ENCODE data around the gene RPS15A. TPM values are rescaled to one million over a fixed set of nuclear protein-coding genes. Genes with fewer than 3 reads are reported as not detected.
A peak's percentile ranks its signal among the peaks of the same experiment; 100 is the strongest.
"Not testable (repeated sequence)": the region's sequence is repeated elsewhere in the genome, so short reads cannot be mapped to it uniquely, and the experiment has no call there.

RPS15A gene
- total RNA-seq, 2 donors from 2014 or later, result 1,367 to 1,664 TPM

- Histone ChIP-seq H3K4me3 (ENCODE audit: low read length) (no peak overlapping the region), H3K36me3 (ENCODE audit: control insufficient read depth, insufficient read depth, low read length) (peaks cover 61% of the 10 kb centered on the region), H3K27me3 (ENCODE audit: control insufficient read depth, insufficient read depth, low read length, poor library complexity, severe bottlenecking) (no peaks in the 10 kb centered on the region), H3K9me3 (ENCODE audit: control insufficient read depth, low read length) (no peaks in the 10 kb centered on the region), H3K4me1 (ENCODE audit: control insufficient read depth, insufficient read depth, low read length) (peaks cover 5% of the 10 kb centered on the region), H3K9ac (ENCODE audit: extremely low read depth, low read length, poor library complexity, severe bottlenecking) (no peak overlapping the region), H3K27ac (ENCODE audit: low read depth, low read length) (no peak overlapping the region)
- peaks cover 34% of the 10 kb centered on the region for H3K4me1 Mint-ChIP-seq
- peaks cover 60% of the 10 kb centered on the region for H3K36me3 Mint-ChIP-seq (ENCODE audit: low read depth)
- TF ChIP-seq CTCF (conservative IDR thresholded peaks at IDR 0.05), result no peak
- 93 to 94% methylated on average over 14 to 17 of the region's 17 CpGs for WGBS, 2 experiments (ENCODE audit: insufficient coverage in 1 of 2, insufficient read length in 1 of 2)
- no peaks in the 10 kb centered on the region for H3K27me3 Mint-ChIP-seq (ENCODE audit: insufficient read depth)
- no peaks in the 10 kb centered on the region for H3K9me3 Mint-ChIP-seq
- no peak for DNase-seq
- H3K27ac Mint-ChIP-seq, result peak overlapping the region; percentile 75
- H3K4me3 Mint-ChIP-seq, result no peak overlapping the region
Measured at GRCh38 chr16:18783430-18784341, 6.4 kb downstream of the RPS15A start.

GRCh38 chr16:18782697-18783429, 7.3 kb downstream of the RPS15A start:
- Histone ChIP-seq H3K9ac (ENCODE audit: extremely low read depth, low read length, poor library complexity, severe bottlenecking) (no peak overlapping the region), H3K27ac (ENCODE audit: low read depth, low read length) (no peak overlapping the region), H3K27me3 (ENCODE audit: control insufficient read depth, insufficient read depth, low read length, poor library complexity, severe bottlenecking) (no peaks in the 10 kb centered on the region), H3K4me1 (ENCODE audit: control insufficient read depth, insufficient read depth, low read length) (peaks cover 5% of the 10 kb centered on the region), H3K9me3 (ENCODE audit: control insufficient read depth, low read length) (no peaks in the 10 kb centered on the region), H3K36me3 (ENCODE audit: control insufficient read depth, insufficient read depth, low read length) (peaks cover 53% of the 10 kb centered on the region), H3K4me3 (ENCODE audit: low read length) (no peak overlapping the region)
- no peak for DNase-seq
- Mint-ChIP-seq H3K27ac (peak overlapping the region; percentile 75), H3K4me1 (peaks cover 26% of the 10 kb centered on the region), H3K9me3 (no peaks in the 10 kb centered on the region), H3K4me3 (no peak overlapping the region), H3K27me3 (ENCODE audit: insufficient read depth) (no peaks in the 10 kb centered on the region), H3K36me3 (ENCODE audit: low read depth) (peaks cover 52% of the 10 kb centered on the region)
- TF ChIP-seq CTCF (conservative IDR thresholded peaks at IDR 0.05), result no peak
- 97% methylated on average over 7 of the region's 8 CpGs; no CpG with 5 or more reads in 1 of the 2 experiments for WGBS, 2 experiments (ENCODE audit: insufficient coverage in 1 of 2, insufficient read length in 1 of 2)

GRCh38 chr16:18781232-18781631, 8.9 kb downstream of the RPS15A start:
- not testable (repeated sequence) for H3K27ac ChIP-seq (ENCODE audit: low read depth, low read length); H3K4me3 Mint-ChIP-seq; DNase-seq; H3K9ac ChIP-seq (ENCODE audit: extremely low read depth, low read length, poor library complexity, severe bottlenecking); H3K27me3 Mint-ChIP-seq (ENCODE audit: insufficient read depth); H3K4me3 ChIP-seq (ENCODE audit: low read length); H3K9me3 ChIP-seq (ENCODE audit: control insufficient read depth, low read length); H3K9me3 Mint-ChIP-seq; H3K27me3 ChIP-seq (ENCODE audit: control insufficient read depth, insufficient read depth, low read length, poor library complexity, severe bottlenecking); H3K27ac Mint-ChIP-seq; H3K4me1 ChIP-seq (ENCODE audit: control insufficient read depth, insufficient read depth, low read length)
- peaks cover 38% of the 10 kb centered on the region for H3K36me3 ChIP-seq (ENCODE audit: control insufficient read depth, insufficient read depth, low read length)
- peaks cover 15% of the 10 kb centered on the region for H3K4me1 Mint-ChIP-seq
- peaks cover 37% of the 10 kb centered on the region for H3K36me3 Mint-ChIP-seq (ENCODE audit: low read depth)
- no CpG with 5 or more reads among the region's 6 CpGs for WGBS, 2 experiments (ENCODE audit: insufficient coverage in 1 of 2, insufficient read length in 1 of 2)

- H3K27ac Mint-ChIP-seq; H3K4me3 ChIP-seq (ENCODE audit: low read length); H3K9ac ChIP-seq (ENCODE audit: extremely low read depth, low read length, poor library complexity, severe bottlenecking); DNase-seq; H3K4me3 Mint-ChIP-seq; H3K4me1 ChIP-seq (ENCODE audit: control insufficient read depth, insufficient read depth, low read length); H3K27me3 Mint-ChIP-seq (ENCODE audit: insufficient read depth); H3K9me3 Mint-ChIP-seq; H3K9me3 ChIP-seq (ENCODE audit: control insufficient read depth, low read length); H3K27ac ChIP-seq (ENCODE audit: low read depth, low read length); H3K27me3 ChIP-seq (ENCODE audit: control insufficient read depth, insufficient read depth, low read length, poor library complexity, severe bottlenecking): not testable (repeated sequence)
- peaks cover 31% of the 10 kb centered on the region for H3K36me3 ChIP-seq (ENCODE audit: control insufficient read depth, insufficient read depth, low read length)
- H3K4me1 Mint-ChIP-seq, result peaks cover 12% of the 10 kb centered on the region
- WGBS, 2 experiments (ENCODE audit: insufficient coverage in 1 of 2, insufficient read length in 1 of 2), result 83 to 91% methylated on average over 1 to 6 of the region's 8 CpGs
- H3K36me3 Mint-ChIP-seq (ENCODE audit: low read depth), result peaks cover 30% of the 10 kb centered on the region
Measured at GRCh38 chr16:18780460-18781026, 9.6 kb downstream of the RPS15A start.

GRCh38 chr16:18777664-18778063, 12.5 kb downstream of the RPS15A start:
- H3K27ac Mint-ChIP-seq; H3K36me3 Mint-ChIP-seq (ENCODE audit: low read depth); H3K27me3 ChIP-seq (ENCODE audit: control insufficient read depth, insufficient read depth, low read length, poor library complexity, severe bottlenecking); H3K9ac ChIP-seq (ENCODE audit: extremely low read depth, low read length, poor library complexity, severe bottlenecking); H3K27me3 Mint-ChIP-seq (ENCODE audit: insufficient read depth); H3K36me3 ChIP-seq (ENCODE audit: control insufficient read depth, insufficient read depth, low read length); H3K9me3 ChIP-seq (ENCODE audit: control insufficient read depth, low read length); H3K27ac ChIP-seq (ENCODE audit: low read depth, low read length); H3K4me1 Mint-ChIP-seq; H3K9me3 Mint-ChIP-seq; DNase-seq; H3K4me3 ChIP-seq (ENCODE audit: low read length); H3K4me3 Mint-ChIP-seq; H3K4me1 ChIP-seq (ENCODE audit: control insufficient read depth, insufficient read depth, low read length): not testable (repeated sequence)
- no CpG with 5 or more reads among the region's 1 CpG for WGBS, 2 experiments (ENCODE audit: insufficient coverage in 1 of 2, insufficient read length in 1 of 2)
